HG02943 (cell line): ENCODE results near the gene UBQLN1.

ENCODE experiments used
- ATAC-seq: cut with Tn5 transposase; IDR thresholded peaks from one replicate; pipeline ENCODE4 v1.9.1; 2021; ENCODE audit warnings: mild to moderate bottlenecking, low read depth, moderate library complexity; ENCODE audit not compliant: unreplicated experiment

UBQLN1 gene

GRCh38 chr9:83698976-83699585, 8.7 kb downstream of the UBQLN1 start:
- no peak for ATAC-seq

GRCh38 chr9:83691492-83691891, 16.3 kb downstream of the UBQLN1 start:
- no peak for ATAC-seq

- no peak for ATAC-seq
Observed at GRCh38 chr9:83688921-83689320, 18.8 kb downstream of the UBQLN1 start.

GRCh38 chr9:83681490-83681889, 26.3 kb downstream of the UBQLN1 start:
- ATAC-seq = no peak

GRCh38 chr9:83680233-83680632, 27.5 kb downstream of the UBQLN1 start:
- ATAC-seq = no peak

GRCh38 chr9:83677596-83677995, 30.2 kb downstream of the UBQLN1 start:
- ATAC-seq = no peak

- no peak for ATAC-seq
Observed at GRCh38 chr9:83675466-83675865, 32.3 kb downstream of the UBQLN1 start.

GRCh38 chr9:83671451-83671850, 36.3 kb downstream of the UBQLN1 start:
- ATAC-seq = no peak

- ATAC-seq = no peak
Observed at GRCh38 chr9:83670381-83670780, 37.4 kb downstream of the UBQLN1 start.

GRCh38 chr9:83669067-83669466, 38.7 kb downstream of the UBQLN1 start:
- no peak for ATAC-seq

- ATAC-seq = peak; percentile 92
Observed at GRCh38 chr9:83665580-83666200, 42.1 kb downstream of the UBQLN1 start.

- no peak for ATAC-seq
Observed at GRCh38 chr9:83662933-83663332, 44.8 kb downstream of the UBQLN1 start.

- ATAC-seq = no peak
Observed at GRCh38 chr9:83656952-83657351, 50.8 kb downstream of the UBQLN1 start.

- ATAC-seq = no peak
Observed at GRCh38 chr9:83656032-83656680, 51.6 kb downstream of the UBQLN1 start.

- ATAC-seq = no peak
Observed at GRCh38 chr9:83655433-83655832, 52.3 kb downstream of the UBQLN1 start.

- no peak for ATAC-seq
Observed at GRCh38 chr9:83652433-83652832, 55.3 kb downstream of the UBQLN1 start.

GRCh38 chr9:83651558-83651957, 56.2 kb downstream of the UBQLN1 start:
- ATAC-seq = no peak

GRCh38 chr9:83649515-83649914, 58.2 kb downstream of the UBQLN1 start:
- no peak for ATAC-seq

GRCh38 chr9:83649080-83649479, 58.7 kb downstream of the UBQLN1 start:
- ATAC-seq = no peak

- no peak for ATAC-seq
Observed at GRCh38 chr9:83646500-83647239, 61.1 kb downstream of the UBQLN1 start.

- ATAC-seq = no peak
Observed at GRCh38 chr9:83642793-83643192, 65.0 kb downstream of the UBQLN1 start.
